Loucy (cell line): ENCODE results near the gene CDCP2.

Experiments
- H2AFZ ChIP-seq: fragments of 200-600 bp; sonication (generic); 2 replicates; pipeline ENCODE4 v1.6.0; 2016; ENCODE audit warnings: antibody characterized with exemption, mild to moderate bottlenecking, low read length, moderate library complexity
- H3F3A ChIP-seq: fragments of 200-600 bp; 2 replicates; pipeline ENCODE4 v1.6.0; 2016; ENCODE audit warnings: antibody characterized with exemption, low read depth, mild to moderate bottlenecking
- H3K27me3 ChIP-seq: fragments of 200-600 bp; sonication (generic); 2 replicates; pipeline ENCODE4 v1.6.1; 2014; ENCODE audit warnings: low read length, mild to moderate bottlenecking; ENCODE audit not compliant: insufficient read depth, poor library complexity, severe bottlenecking
- H3K36me3 ChIP-seq: fragments of 200-600 bp; sonication (generic); 2 replicates; pipeline ENCODE4 v1.6.1; 2016; ENCODE audit warnings: low read length; ENCODE audit not compliant: insufficient read depth
- H3K4me1 ChIP-seq: fragments of 200-600 bp; sonication (generic); 2 replicates; pipeline ENCODE4 v1.5.1; 2014; ENCODE audit warnings: low read length, mild to moderate bottlenecking; ENCODE audit not compliant: insufficient read depth, poor library complexity, severe bottlenecking
- H3K4me2 ChIP-seq: fragments of 200-600 bp; sonication (generic); 2 replicates; pipeline ENCODE4 v1.6.0; 2014; ENCODE audit warnings: antibody characterized with exemption, low read length, low read depth, mild to moderate bottlenecking; ENCODE audit not compliant: poor library complexity, severe bottlenecking
- H3K4me3 ChIP-seq: fragments of 200-600 bp; sonication (generic); 2 replicates; pipeline ENCODE4 v1.5.1; 2014; ENCODE audit warnings: low read length, mild to moderate bottlenecking, mixed read lengths; ENCODE audit not compliant: poor library complexity, severe bottlenecking
- H3K79me2 ChIP-seq: fragments of 200-600 bp; sonication (generic); 2 replicates; pipeline ENCODE4 v1.6.1; 2014; ENCODE audit warnings: low read length; ENCODE audit not compliant: insufficient read depth
- H3K9ac ChIP-seq: fragments of 200-600 bp; sonication (generic); 2 replicates; pipeline ENCODE4 v1.6.0; 2014; ENCODE audit warnings: mild to moderate bottlenecking, low read depth, low read length, moderate library complexity; ENCODE audit not compliant: poor library complexity, severe bottlenecking
- H3K9me2 ChIP-seq: fragments of 200-600 bp; sonication (generic); replicated peaks from 2 replicates; pipeline ENCODE4 v1.6.1; 2016; ENCODE audit warnings: low read depth, low read length, mixed read lengths
- H3K9me3 ChIP-seq: fragments of 200-600 bp; sonication (generic); 2 replicates; pipeline ENCODE4 v1.6.1; 2014; ENCODE audit warnings: mild to moderate bottlenecking, antibody characterized with exemption, low read length, low read depth; ENCODE audit not compliant: insufficient read depth
- H4K20me1 ChIP-seq: fragments of 200-600 bp; sonication (generic); 2 replicates; pipeline ENCODE4 v1.6.0; 2014; ENCODE audit warnings: antibody characterized with exemption, low read length, mild to moderate bottlenecking; ENCODE audit not compliant: insufficient read depth, poor library complexity, severe bottlenecking
- EZH2phosphoT487 ChIP-seq: fragments of 200-600 bp; IDR thresholded peaks from 2 replicates; pipeline ENCODE4 v1.6.1; 2018; ENCODE audit warnings: antibody characterized with exemption, mild to moderate bottlenecking, moderate library complexity, borderline replicate concordance
- TF ChIP-seq, protein P1 (sequence below): fragments of 200-600 bp; sonication (generic); conservative IDR thresholded peaks from 2 replicates; pipeline ENCODE4 v1.5.1; 2014; ENCODE audit warnings: mild to moderate bottlenecking, antibody characterized with exemption, low read length

The CDCP2 gene

DNA sequence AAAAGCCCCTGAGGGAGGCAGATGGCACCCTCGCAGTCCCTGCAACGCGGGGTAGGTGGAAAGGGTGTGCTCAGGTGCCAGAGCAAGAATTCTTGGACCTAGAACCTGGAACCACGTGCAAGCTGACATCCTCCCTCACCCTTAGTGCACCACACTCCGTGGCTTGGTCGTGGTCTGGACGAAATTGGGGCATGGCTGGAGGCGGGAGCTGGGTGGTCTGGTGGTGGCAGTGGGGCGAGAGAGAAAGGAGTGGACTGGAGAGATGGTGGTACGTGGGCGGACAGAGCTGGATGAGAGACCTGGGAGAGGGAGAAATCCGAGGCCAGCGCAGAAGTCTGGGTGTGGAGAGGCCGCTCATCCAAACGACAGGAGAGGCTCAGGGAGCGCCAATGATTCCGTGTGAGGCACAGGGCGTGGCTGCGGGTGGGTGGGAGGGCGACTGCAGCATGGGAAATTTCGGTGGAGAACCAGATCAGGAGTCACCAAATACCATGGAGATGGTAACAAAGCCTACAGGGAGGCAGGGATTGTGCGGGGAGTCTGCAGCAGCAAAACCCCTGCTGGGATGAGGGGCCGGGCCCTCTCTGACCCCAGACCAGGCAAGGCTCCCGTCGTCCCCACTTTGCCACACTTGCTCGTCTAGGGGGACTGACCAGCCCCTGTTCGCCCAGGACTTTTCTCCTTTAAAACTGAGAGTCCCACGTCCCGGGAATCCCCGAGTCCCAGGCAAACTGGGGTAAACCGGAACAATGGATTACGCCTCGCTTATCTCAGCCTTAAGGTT, 31.9 kb downstream of the CDCP2 start:
- H3K9me3 ChIP-seq = no peaks in the 10 kb centered on the region
- H3K4me1 ChIP-seq = peaks cover 4% of the 10 kb centered on the region
- no peaks in the 10 kb centered on the region for H3F3A ChIP-seq
- H3K4me3 ChIP-seq = no peak overlapping the region
- TF ChIP-seq EZH2phosphoT487 = no peak
- TF ChIP-seq, protein P1, sequence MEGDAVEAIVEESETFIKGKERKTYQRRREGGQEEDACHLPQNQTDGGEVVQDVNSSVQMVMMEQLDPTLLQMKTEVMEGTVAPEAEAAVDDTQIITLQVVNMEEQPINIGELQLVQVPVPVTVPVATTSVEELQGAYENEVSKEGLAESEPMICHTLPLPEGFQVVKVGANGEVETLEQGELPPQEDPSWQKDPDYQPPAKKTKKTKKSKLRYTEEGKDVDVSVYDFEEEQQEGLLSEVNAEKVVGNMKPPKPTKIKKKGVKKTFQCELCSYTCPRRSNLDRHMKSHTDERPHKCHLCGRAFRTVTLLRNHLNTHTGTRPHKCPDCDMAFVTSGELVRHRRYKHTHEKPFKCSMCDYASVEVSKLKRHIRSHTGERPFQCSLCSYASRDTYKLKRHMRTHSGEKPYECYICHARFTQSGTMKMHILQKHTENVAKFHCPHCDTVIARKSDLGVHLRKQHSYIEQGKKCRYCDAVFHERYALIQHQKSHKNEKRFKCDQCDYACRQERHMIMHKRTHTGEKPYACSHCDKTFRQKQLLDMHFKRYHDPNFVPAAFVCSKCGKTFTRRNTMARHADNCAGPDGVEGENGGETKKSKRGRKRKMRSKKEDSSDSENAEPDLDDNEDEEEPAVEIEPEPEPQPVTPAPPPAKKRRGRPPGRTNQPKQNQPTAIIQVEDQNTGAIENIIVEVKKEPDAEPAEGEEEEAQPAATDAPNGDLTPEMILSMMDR = no peak
- H3K4me2 ChIP-seq = no peak overlapping the region
- no peaks in the 10 kb centered on the region for H3K79me2 ChIP-seq
- no peaks in the 10 kb centered on the region for H3K27me3 ChIP-seq
- H3K9ac ChIP-seq = no peak overlapping the region
- no peaks in the 10 kb centered on the region for H4K20me1 ChIP-seq
- peak overlapping the region; percentile 69; the same call in 1 of the 2 replicates for H2AFZ ChIP-seq
- no peaks in the 10 kb centered on the region for H3K36me3 ChIP-seq
- H3K9me2 ChIP-seq = no peaks in the 10 kb centered on the region

DNA sequence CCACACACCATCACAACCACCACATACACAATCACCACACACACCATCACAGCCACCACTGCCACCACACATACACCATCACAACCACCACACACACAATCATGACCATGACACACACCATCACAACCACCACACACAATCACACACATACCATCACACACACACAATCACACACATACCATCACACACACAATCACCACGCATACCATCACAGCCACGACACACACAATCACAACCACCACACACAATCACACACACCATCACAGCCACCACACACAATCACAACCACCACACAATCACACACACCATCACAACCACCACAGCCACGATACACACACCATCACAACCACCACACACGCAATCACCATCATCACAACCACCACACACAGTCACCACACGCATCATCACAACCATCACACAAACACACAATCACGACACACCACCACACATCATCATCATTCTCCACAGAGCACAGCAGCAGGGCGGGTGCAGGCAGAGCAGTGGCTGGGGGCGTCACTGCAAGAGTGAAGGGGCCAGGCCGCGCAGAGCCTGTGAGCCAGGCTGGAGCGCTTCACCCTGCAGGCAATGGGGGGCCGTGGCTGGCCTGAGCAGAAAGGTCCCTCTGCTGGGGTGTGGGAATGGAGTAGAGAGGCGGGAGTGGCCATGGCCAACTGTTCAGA, 32.6 kb downstream of the CDCP2 start:
- Histone ChIP-seq H3K4me3 (no peak overlapping the region), H3K4me2 (no peak overlapping the region), H3K79me2 (no peaks in the 10 kb centered on the region), H3K27me3 (no peaks in the 10 kb centered on the region), H3F3A (no peaks in the 10 kb centered on the region), H4K20me1 (no peaks in the 10 kb centered on the region), H3K36me3 (no peaks in the 10 kb centered on the region), H2AFZ (no peak overlapping the region), H3K9me2 (no peaks in the 10 kb centered on the region), H3K9me3 (no peaks in the 10 kb centered on the region), H3K9ac (no peak overlapping the region), H3K4me1 (peaks cover 4% of the 10 kb centered on the region)
- TF ChIP-seq, protein P1 = no peak

DNA sequence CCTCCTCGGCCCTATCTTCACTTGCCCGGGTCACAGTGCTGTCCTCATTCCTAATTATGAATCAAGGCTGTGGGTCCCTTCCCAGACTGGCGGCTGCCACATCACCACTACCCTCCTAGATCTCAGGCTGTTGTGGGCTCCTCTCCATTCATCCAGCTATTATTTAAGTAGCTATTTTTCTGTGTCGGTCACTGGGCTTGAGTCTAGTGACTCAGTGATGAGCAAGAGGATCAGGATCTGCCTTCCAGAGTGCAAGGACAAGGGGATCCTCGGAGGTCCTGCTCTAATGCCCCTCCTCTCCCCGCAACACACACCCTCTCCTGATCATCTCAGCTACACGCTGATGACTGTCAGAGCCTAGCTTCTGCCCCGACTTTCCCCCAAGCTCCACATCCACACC, 34.1 kb downstream of the CDCP2 start:
- Histone ChIP-seq H3K9me2 (no peaks in the 10 kb centered on the region), H3K9ac (no peak overlapping the region), H3K4me1 (peaks cover 4% of the 10 kb centered on the region), H3K79me2 (no peaks in the 10 kb centered on the region), H2AFZ (no peak overlapping the region), H3K4me3 (no peak overlapping the region), H3K4me2 (no peak overlapping the region), H3K27me3 (no peaks in the 10 kb centered on the region), H3K9me3 (no peaks in the 10 kb centered on the region), H3K36me3 (no peaks in the 10 kb centered on the region), H3F3A (no peaks in the 10 kb centered on the region), H4K20me1 (no peaks in the 10 kb centered on the region)
- TF ChIP-seq EZH2phosphoT487 = no peak
- TF ChIP-seq, protein P1 = no peak
